Measurements from ENCODE around the gene BCAN.

- TF ChIP-seq CTCF (IDR thresholded peaks at IDR 0.05) (no peak), POLR2A (IDR thresholded peaks at IDR 0.05) (no peak)
Measured at GRCh38 chr1:156671804-156672203, 29.9 kb downstream of the BCAN start.
